NCI-H524 (cell line): ENCODE measurements around the gene SNRPA.
"Not testable (repeated sequence)": the region's sequence is repeated elsewhere in the genome, so short reads cannot be mapped to it uniquely, and the experiment has no call there.

Experiments used
- DNase-seq, 2 experiments: peaks; one replicate each; lab custom pipeline; 2025; lab: John Stamatoyannopoulos, UW

SNRPA gene

GRCh38 chr19:40802300-40803169, 51.5 kb downstream of the SNRPA start:
- DNase-seq = no peak

- DNase-seq = no peak
These were observed 52.3 kb downstream of the SNRPA start for GRCh38 chr19:40803170-40803856.

GRCh38 chr19:40803857-40804782, 53.1 kb downstream of the SNRPA start:
- no peak for DNase-seq

DNA sequence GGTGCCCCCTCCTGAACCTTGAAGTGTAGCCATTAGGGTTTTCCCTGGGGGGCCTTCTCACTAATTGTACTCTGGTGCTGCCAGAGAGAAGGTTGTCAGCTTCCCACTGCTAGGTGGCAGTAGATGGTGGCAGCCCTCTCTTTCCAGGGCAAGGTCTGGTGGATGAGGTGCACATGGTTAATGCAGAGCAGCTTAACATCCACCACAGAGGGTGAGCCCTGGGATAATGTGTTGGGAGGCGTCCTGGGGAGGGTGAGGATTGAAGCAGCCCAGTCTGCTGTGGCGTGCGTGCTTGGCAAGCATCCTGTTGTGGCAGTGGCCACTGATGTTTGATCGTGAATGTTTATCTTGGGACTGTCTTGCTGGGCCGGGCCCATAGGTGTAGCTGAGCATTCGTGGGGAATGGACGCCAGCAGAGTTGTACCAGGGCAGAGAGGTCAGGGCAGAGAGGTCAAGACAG, 53.8 kb downstream of the SNRPA start:
- no peak for DNase-seq

DNA sequence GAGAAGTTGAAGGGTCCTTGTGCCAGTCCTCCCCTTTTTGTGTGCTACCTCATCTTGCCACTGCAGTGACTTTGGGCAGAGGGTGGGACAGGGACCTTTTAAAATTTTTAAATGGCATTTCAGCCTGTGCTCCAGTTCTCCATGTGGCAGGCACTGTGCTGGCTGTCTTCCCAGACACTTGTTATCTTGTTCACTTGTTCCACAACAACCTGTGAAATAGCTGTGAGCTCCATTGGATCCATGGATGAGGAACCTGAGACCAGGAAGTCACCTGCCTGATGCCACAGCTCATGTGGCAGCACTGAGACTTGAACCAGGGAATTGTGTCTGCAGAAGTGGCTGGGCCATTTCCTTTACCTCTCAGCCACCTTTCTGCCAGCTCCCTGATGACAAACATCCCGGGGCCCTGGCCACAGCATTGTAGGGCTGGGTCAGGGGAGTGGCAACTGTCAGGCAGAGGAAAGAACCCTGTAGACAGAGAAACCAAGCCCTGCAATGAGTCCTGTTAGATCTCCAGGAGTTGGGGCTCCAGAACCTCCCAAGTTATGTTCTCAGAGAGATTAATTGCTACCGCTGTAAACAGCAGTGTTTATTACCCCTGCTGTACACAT, 54.4 kb downstream of the SNRPA start:
- no peak for DNase-seq

- DNase-seq = peak in 1 of 2 experiments; percentile 47
These were observed 55.6 kb downstream of the SNRPA start for GRCh38 chr19:40806423-40807146.

GRCh38 chr19:40807147-40808020, 56.4 kb downstream of the SNRPA start:
- no peak for DNase-seq

GRCh38 chr19:40808021-40808325, 57.0 kb downstream of the SNRPA start:
- DNase-seq = no peak

DNA sequence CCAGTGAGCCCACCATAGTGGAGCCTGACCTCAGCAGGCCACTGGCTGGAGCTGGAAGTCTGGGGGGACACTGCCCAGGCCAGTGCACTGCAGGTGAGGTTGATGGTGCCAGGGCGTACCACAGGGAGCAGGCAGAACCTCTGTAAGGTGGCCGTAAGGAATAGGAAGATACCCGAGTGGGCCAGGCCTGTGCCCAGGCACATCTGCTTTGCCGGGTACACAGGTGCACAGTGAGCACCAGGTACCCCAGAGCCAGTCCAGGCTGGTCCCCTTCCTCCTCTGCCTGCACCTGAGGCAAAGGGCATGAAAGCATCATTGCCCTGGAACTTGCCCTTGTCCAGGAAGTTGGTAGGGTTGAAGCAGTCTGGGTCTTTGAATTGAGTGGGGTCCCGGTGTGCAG, 57.5 kb downstream of the SNRPA start:
- DNase-seq = no peak

DNA sequence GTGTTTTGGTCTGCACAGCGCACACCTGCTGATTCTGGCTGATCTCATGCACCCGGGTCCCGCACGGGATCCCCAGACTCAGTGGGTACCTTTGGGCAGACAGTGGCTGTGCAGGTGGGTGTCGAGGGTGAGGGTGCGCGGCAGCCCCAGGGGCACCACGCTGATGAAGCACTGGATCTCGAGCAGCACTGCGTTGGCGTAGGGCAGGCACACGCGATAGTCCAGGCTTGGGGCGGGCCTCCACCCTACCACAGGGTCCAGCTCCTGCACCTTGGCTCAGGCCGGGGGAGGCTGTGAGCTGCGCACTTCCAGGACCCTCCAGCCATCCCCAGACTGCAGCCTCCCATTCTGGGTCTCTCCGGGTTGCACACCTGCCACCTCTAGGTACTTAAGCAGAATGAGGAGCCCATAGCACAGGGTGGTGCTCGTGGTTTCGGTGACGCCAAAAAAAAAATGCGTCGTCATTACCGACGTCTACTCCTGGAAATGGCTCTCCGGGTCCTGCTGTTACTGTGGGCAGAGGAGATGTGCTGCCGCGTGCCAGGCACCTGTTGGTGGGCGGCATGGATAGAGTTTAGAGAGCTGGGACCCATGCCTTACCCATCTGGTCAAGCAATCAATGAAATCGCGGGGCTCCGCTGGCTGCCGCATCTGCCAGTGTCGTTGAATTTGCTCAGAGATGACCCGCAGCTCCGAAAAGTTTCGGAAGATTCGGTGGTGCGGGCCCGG, 58.5 kb downstream of the SNRPA start:
- DNase-seq = no peak

DNA sequence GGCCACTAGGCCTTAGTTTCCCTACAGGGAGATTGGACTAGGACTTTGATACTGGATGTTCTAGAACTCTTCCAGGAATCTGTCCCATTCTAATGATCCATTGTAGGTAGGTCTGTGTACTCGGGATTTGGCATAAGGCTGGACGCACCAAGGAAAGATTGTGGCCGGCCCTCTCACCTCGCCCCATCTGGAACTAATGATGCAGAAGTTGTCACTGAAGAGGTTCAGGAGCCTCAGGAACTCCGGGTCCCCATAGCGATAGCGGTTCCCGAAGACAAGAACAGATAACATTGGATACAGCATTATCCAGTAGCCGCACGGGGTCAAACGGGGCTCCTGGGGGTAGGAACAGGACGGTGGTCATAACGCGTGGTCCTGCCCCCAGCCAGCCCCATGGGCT, 59.2 kb downstream of the SNRPA start:
- DNase-seq = no peak

DNA sequence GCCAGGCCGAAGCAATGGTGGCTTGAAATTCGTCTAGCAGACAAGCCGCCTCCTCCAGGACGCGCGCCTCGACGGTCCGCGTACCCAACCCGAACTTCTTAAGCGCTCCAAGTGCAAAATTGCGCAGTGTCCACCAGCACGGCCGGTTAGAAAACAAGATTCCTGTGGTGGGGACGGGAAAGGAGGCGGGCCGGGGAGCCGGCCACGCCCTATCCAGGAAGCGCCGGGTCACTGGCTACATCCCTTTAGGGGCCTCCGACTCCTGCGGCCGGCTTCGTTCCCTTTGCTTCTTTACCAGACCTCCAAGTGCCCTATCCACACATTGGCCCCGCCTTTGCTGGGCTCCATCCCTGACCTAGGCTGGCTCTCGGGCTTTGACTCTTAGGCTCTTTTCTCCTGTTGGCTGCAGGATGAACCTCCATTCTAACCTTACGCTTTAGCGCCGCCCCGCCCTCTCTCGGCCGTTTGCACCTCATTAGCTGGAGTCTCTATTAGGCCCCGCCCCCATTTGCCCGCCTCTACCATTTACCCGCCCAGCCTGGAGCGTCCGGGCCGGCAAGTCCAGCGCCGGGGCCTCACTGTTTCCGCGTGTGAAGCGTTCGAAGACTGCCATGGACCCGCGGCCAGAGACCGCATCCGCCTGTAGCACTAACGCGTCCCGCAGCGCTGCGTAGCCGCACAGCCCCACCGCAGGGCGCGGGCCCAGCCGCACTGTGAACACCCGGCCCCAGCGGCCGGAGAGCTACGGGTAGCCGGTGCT, 59.8 kb downstream of the SNRPA start:
- peak in 1 of 2 experiments; percentile 30 for DNase-seq

- no peak for DNase-seq
These were observed 60.7 kb downstream of the SNRPA start for GRCh38 chr19:40811478-40812341.

DNA sequence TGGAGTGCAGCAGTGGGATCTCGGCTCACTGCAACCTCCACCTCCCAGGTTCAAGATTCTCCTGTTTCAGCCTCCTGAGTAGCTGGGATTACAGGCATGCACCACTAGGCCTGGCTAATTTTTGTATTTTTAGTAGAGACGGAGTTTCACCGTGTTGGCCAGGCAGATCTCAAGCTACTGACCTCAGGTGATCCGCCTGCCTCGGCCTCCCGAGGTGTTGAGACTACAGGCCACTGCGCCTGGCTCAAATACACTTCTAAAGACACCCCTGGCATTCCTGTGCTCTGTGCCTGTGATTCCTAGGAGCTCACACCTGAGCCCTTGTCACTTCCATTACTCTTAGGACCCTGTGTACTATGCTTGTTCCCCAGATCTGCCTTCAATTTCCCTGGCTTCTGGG, 61.6 kb downstream of the SNRPA start:
- not testable (repeated sequence) for DNase-seq

DNA sequence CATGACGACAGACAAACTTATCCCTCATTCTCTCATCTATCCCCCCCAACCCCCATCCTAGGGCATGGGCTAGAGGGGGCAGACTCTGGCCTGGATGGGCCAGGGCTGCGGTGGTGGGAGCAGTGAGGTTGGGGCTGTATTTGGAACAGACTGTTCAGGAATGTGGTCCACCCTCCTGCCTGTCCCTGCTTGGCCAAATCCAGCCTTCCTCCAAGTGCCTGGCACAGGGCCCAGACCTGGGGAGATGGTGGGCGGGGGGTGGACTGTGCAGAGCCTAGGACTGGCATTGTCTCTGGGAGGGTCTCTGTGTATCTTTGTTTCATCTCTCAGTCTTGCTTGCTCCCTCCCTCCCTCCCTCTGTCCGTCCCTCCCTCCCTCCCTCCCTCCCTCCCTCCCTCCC, 62.2 kb downstream of the SNRPA start:
- no peak for DNase-seq
